Activated naive CD8-positive, alpha-beta T cell treated with anti-CD3 and anti-CD28 coated beads, Interleukin-2, amount 10 ng/mL, durations not matched to agents 7 days and 5 days (primary cell): Measurements from ENCODE around the gene SMYD1. TPM values are rescaled to one million over a fixed set of nuclear protein-coding genes. Genes with fewer than 3 reads are reported as not detected.

Experiments
- ATAC-seq: fragments of 150-1000 bp; cut with Tn5 transposase; one replicate; pipeline ENCODE4 v1.10.0; 2021; ENCODE audit warnings: low read depth, moderate library complexity
- POLR2A ChIA-PET: fragments of 350-600 bp; sonication (Branson Sonifier 250); formaldehyde crosslinking; loops from one replicate; lab custom pipeline; 2021; ENCODE audit warnings: antibody characterized with exemption; lab: Charles Lee
- DNase-seq: peaks from one replicate; pipeline ENCODE4 v3.0.0; 2021
- H3K27ac Mint-ChIP-seq: one replicate; pipeline ENCODE4 v1.8.0; 2022; ENCODE audit warnings: mild to moderate bottlenecking, mixed read lengths
- H3K27me3 Mint-ChIP-seq: one replicate; pipeline ENCODE4 v1.8.0; 2022; ENCODE audit warnings: mild to moderate bottlenecking, moderate library complexity, mixed read lengths
- H3K36me3 Mint-ChIP-seq: one replicate; pipeline ENCODE4 v1.8.0; 2021; ENCODE audit warnings: mild to moderate bottlenecking, mixed read lengths
- H3K4me1 Mint-ChIP-seq: one replicate; pipeline ENCODE4 v1.8.0; 2021; ENCODE audit warnings: mixed read lengths
- H3K4me3 Mint-ChIP-seq: one replicate; pipeline ENCODE4 v1.8.0; 2022; ENCODE audit warnings: mild to moderate bottlenecking, moderate library complexity, mixed read lengths
- H3K9me3 Mint-ChIP-seq: one replicate; pipeline ENCODE4 v1.8.0; 2021; ENCODE audit warnings: mixed read lengths
- microRNA-seq: library from miRNA; unstranded; fragments of <30 nt; microRNA quantifications from one replicate; pipeline ENCODE4 v1.2.0, GENCODE V29; 2022
- total RNA-seq, 2 experiments: library from RNA; stranded (reverse); gene quantifications; one replicate each; pipeline ENCODE4 v1.2.3, GENCODE V29; 2021

SMYD1 gene
- total RNA-seq, 2 experiments from 2014 or later, result not detected

DNA sequence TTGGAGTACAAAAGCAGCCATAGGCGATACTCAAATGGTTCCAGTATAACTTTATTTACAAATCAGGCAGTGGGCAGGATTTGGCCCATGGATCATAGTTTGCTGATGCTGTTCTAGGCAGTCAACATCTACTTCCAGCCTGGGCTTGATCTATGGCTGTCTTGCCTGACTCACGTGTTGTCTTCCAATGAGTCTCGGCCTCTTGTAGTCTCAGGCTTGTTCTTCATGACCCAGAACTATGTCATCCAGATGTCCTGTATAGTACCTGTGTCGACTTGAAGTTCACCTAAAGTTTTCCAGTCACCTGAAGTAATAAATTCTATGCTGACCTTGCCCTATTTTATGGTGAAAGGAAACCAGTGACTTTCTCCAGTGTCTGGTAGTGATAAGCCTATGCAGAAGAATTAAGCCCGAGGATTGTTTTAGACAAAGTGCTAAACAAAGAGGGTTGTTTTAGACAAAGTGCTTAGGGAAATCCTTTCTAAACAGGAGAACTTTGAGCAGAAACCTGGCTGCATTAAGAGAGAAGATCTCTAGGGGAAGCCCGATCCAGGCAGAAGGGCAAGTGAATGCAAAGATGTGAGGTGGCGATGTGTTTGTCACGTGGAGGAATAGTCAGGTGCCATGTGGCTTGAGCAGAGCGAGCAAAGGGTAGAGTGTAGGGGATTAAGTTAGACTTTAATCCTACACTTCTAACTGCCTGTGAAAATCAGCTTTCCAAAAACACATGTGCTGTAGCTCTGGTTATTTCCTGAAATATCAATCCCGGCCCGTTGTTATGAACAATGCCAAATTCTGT, 94.0 kb downstream of the SMYD1 start:
- no peak overlapping the region for H3K27ac Mint-ChIP-seq
- no peak for DNase-seq
- no peaks in the 10 kb centered on the region for H3K9me3 Mint-ChIP-seq
- H3K4me1 Mint-ChIP-seq, result no peaks in the 10 kb centered on the region
- no peaks in the 10 kb centered on the region for H3K36me3 Mint-ChIP-seq
- no peak overlapping the region for H3K4me3 Mint-ChIP-seq
- ATAC-seq, result no peak
- POLR2A ChIA-PET, result no interaction called here
- H3K27me3 Mint-ChIP-seq, result peaks cover 2% of the 10 kb centered on the region

Small RNA genes lying within 50 kb of the gene (microRNA-seq; reads per million reads assigned to microRNA genes)
- gene MIR4780, result not detected

Other genes starting within 250 kb of the SMYD1 start
- gene RGPD2, start 242.0 kb upstream of the SMYD1 start, total RNA-seq, result 1 to 10 TPM; 4.0 to 7.9 TPM
- gene RNU2-63P, start 51.3 kb upstream of the SMYD1 start, total RNA-seq, result 10 to 100 TPM; 21.5 to 24.3 TPM
- gene KRCC1, start 12.0 kb upstream of the SMYD1 start, total RNA-seq, result 10 to 100 TPM; 21.0 to 21.6 TPM
- gene FABP1, start 60.2 kb downstream of the SMYD1 start, total RNA-seq, result not detected
- 1 to 10 TPM; 1.3 TPM for gene THNSL2, start 102.5 kb downstream of the SMYD1 start, total RNA-seq